Nucleus accumbens (tissue), 56 donors: Measurements from ENCODE around the gene ACE2.
"Not testable (repeated sequence)": the region's sequence is repeated elsewhere in the genome, so short reads cannot be mapped to it uniquely, and the experiment has no call there.

Experiments used
- DNase-seq, 56 donors: peaks; one replicate each; lab custom pipeline; 2025; lab: John Stamatoyannopoulos, UW

The ACE2 gene

GRCh38 chrX:15600745-15601144 is at the start of gene ACE2:
Gene ACE2 (minus strand): TSS chrX:15600960. CDS start chrX:15600911, 49 bp downstream.
- DNase-seq = no peak

DNA sequence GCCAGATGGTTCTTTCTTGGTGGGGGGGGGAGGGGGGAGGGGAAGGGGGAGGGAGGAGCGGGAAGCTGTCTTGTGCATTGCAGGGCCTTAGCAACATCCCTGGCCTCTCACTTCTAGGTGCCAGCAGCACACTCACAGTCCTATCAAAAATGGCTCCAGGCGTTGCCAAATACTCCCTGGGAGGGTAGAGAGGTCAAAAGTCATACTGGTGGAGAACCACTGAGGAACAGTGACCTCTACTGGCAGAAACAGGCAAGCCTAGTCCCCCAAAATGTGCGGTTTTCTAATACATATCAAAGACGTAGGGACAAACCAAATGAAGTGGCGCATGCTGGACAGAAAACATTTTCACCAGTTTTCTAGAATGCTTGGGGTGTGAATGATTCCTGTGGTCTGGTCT is 46.8 kb upstream of the ACE2 start:
- not testable (repeated sequence) for DNase-seq

DNA sequence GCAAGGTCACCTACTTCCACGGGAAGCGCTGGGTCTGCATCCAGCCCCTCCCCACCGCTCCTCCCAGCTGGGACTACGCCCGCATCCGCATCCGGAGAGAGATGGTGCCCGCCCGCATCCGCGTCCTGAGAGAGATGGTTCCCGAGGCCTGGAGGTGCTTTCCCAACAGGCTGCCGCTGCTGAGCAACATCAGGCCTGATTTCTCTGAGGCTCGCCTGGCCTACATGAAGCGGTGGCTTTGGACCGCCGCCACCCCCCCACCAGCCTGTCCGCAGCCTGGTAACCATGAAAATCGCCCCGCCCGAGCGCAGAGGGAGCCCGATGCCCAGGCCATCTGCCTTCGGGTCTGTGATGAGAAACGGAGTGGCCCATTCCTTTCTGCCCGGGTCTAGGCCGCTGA is 45.8 kb upstream of the ACE2 start:
- no peak for DNase-seq

DNA sequence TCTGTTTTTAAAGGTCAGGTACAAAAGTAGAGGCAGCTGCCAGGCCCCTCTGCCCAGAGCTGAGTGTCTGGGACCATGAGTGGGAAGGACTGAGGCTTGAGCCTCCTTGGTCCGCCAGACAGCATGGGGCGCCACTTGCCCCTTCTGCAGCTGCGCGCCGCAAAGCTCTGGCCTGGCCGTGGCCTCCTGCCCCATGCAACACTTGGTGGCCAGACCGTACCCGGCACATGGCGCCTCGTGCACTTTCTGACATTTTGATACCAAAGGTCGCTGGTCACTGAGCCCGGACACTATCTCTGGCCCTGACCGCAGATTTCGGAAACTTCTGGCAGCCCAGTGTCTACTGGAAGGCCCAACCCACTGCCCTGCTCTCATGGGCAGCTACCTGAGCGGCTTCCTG is 45.3 kb upstream of the ACE2 start:
- DNase-seq = no peak

- DNase-seq = no peak
Measured at GRCh38 chrX:15645266-15645665, 44.5 kb upstream of the ACE2 start.

GRCh38 chrX:15644560-15644872 is 43.8 kb upstream of the ACE2 start:
- DNase-seq = no peak

- DNase-seq = no peak
Measured at GRCh38 chrX:15643786-15644559, 43.2 kb upstream of the ACE2 start.

DNA sequence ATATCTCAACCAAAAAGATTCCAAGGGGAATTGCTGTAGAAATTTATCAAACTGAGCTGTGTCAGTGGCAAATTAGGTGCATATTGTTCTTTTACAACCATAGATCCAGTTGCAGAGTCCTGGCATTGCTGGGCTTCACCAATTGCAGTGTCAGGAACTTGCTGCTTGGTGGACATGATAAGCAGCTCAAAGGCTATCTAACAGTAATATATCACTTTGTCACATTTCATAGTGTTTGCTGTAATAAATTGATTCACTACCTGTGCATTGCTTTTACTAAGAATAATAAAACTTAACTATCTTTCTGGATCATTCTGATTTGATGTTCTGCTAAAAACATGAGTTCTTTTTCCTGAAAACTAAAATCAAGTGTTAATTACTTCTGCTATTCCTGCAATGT is 30.9 kb upstream of the ACE2 start:
- no peak for DNase-seq

DNA sequence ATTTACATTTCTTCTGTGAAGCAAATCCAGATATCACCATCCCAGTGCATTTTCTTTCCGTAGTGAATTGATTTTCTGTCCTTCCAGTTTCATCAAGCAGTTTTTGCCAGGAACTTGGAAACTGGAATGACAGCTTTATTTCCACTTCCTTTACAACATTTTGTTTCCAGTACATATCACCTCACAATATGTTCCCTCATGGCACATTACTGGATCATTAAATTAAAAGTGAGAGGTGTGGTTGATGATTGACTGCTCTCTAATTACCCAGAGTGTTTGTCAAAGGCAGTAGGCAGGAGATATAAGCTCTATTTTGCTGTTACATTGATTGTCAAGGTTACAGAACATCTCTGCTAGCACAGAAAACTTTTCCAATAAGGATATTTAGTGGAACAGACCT is 22.3 kb upstream of the ACE2 start:
- DNase-seq = no peak

- DNase-seq = no peak
Measured at GRCh38 chrX:15619053-15619755, 18.4 kb upstream of the ACE2 start.

DNA sequence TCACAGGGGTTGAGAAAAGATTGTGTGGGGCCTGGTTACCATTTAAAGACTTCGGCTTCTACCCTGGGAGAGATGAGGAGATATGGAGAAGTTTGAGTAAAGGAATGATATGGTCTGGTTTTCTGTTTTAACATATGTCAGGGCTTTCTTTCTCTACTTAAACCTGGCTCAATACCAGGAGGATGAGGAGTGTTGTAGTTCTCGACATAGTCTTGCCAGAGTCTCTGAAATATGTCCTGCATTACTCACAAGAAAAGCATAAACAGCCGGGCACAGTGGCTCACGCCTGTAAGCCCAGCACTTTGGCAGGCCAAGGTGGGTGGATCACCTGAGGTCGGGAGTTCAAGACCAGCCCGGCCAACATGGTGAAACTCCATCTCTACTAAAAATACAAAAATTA is 16.4 kb upstream of the ACE2 start:
- no peak for DNase-seq

DNA sequence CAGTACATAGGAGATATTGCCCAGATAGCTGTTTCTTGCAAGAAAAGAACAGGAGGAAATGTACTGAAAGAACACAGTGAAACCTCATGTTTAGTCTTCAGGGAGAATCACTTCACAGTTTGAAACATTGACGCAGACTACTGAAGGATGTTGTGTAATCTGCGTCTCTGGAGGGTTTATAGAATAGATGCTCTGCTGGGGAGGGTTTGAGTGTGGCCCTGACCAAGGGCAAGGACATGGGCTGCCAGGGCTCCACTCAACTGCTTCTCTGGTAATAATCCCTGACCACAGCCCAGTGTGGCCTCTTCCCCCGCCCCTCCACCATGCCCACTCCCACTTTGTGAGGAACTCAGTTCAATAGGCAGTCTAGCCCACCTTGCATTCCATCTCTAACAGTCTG is 15.8 kb upstream of the ACE2 start:
- DNase-seq = no peak

- DNase-seq = no peak
Measured at GRCh38 chrX:15607067-15607466, 6.3 kb upstream of the ACE2 start.

GRCh38 chrX:15606136-15606535 is 5.4 kb upstream of the ACE2 start:
- DNase-seq = no peak

DNA sequence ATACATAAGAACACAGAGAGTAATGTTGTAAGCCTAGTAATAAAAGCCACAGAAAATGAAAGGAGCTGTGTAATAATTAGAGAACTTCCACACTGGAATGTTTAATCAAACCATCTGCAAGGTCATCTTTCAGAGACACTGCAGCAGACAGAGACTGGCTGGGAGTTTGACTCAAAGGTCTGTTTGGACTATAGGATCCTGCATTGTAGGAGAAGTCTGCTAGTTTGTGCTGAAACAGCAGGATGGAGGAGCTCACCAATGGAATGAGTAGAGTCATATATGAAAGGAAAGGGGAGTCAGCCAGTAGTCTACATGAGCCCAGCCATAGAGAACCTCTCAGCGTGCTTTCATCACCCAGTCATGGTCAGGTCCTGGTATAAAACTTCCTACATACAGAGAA is 4.5 kb upstream of the ACE2 start:
- DNase-seq = no peak

- DNase-seq = no peak
Measured at GRCh38 chrX:15602761-15603160, 2.0 kb upstream of the ACE2 start.

DNA sequence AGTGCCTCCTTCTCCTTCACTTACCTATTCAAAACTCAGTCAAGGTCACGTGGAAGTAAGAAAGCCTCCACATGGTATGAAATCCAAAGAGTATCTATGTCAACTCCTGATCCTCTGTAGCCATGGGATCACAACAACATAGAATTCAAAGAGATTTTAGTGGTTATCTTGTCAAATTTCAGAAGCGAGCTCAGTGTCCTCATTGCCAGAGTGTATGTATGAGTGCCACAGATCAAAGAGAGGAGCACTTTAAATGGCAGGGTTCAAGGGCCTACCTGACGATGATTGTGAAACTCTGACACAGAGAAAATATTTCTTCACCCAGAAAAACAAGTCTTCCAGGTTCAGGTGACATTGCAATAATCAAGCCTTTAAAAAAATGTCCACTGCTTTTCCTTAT is 1.2 kb upstream of the ACE2 start:
- DNase-seq = no peak

- no peak for DNase-seq
Measured at GRCh38 chrX:15600049-15600448, 711 bp downstream of the ACE2 start.

DNA sequence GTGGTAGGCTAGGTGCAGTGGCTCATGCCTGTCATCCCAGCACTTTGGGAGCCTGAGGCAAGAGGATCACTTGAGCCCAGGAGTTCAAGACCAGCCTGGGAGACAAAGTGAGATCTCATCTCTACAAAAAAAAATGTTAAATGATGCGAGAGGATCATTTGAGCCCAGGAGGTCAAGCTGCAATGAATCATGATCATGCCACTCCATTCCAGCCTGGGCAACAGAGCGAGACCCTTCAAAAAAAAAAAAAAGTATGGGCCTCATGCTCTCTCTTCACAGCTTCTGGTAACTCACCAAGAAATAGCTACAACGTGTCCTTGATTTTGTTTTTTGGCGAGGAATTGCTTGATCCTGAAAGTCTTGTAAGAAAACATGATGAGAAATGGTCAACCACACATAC is 1.3 kb downstream of the ACE2 start:
- no peak for DNase-seq

DNA sequence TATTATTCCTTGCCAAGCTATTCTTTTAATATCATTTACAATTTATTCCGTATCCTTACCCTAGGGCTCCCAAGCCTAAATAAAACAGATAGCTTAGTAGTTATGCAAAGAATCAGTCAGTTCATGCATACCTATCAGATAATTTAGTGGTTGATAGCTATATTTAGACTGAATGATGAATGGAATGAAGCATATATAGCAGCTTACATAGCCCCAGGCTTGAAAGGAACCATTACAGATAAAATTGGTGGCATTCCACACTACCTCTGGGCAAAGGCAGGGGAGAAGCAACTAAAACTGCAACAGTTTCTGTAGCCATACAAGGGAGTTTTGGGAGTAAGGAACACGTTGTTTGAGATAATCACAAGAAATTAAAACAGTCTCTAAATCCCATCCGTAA is 2.7 kb downstream of the ACE2 start:
- DNase-seq = no peak

DNA sequence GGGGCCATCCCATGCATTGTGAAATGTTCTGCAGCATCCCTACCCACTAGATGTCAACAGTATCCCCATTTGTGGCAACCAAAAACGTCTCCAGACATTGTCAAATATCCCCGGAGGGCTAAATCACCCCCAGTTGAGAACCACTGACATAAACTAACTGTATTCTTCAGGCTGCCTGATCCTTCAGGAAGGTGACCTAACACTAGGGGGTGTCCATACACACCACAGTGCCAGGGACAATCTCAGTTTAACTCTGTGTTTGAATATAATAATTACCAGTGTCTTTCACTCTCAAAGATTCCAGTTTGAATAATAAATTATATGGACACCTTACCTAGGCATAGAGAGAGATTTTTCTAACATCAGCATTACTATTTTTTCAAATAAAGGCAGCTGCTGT is 6.4 kb downstream of the ACE2 start:
- DNase-seq = no peak
